GM12878 (cell line): ENCODE results near the gene RNF150.

Source experiments
- FOS ChIP-seq: IDR thresholded peaks from 3 replicates; pipeline ENCODE4 v1.6.1; 2011; ENCODE audit warnings: borderline replicate concordance; ENCODE audit not compliant: insufficient read length; ENCODE audit errors: extremely low read depth
- REST ChIP-seq: IDR thresholded peaks from 2 replicates; pipeline ENCODE4 v1.6.1; 2012; ENCODE audit warnings: mild to moderate bottlenecking, low read depth, low read length
- ZNF687 ChIP-seq: fragments of 450-650 bp; IDR thresholded peaks from 2 replicates; pipeline ENCODE4 v1.6.1; 2017; ENCODE audit warnings: mild to moderate bottlenecking, moderate library complexity

- no peak for TF ChIP-seq FOS
- no peak for TF ChIP-seq REST
- TF ChIP-seq ZNF687 = no peak
Measured at GRCh38 chr4:141121768-141122454, 11.4 kb downstream of the RNF150 start.
